H1 (cell line): ENCODE results near the gene FAM228B.

Experiments
- BCL11A ChIP-seq, 2 experiments: IDR thresholded peaks; one replicate each; pipeline ENCODE4 v1.6.1; 2011; ENCODE audit warnings: low read depth in 2 of 2, low read length in 2 of 2, mild to moderate bottlenecking in 2 of 2
- CEBPB ChIP-seq: IDR thresholded peaks from 2 replicates; pipeline ENCODE4 v1.6.1; 2012; ENCODE audit warnings: low read depth, low read length
- CTCF ChIP-seq, 3 experiments: IDR thresholded peaks; 1 replicate in 2 of 3; 2 replicates in 1 of 3; pipeline versions ENCODE4 v1.5.1 to v1.6.1; 2011; ENCODE audit warnings: low read length in 3 of 3, mild to moderate bottlenecking in 3 of 3, inconsistent platforms in 2 of 3, low read depth in 1 of 3, moderate library complexity in 1 of 3; ENCODE audit not compliant: insufficient read depth in 1 of 3; ENCODE audit errors: control extremely low read depth in 1 of 3
- EP300 ChIP-seq, 2 experiments: IDR thresholded peaks; 1 replicate in 1 of 2; 2 replicates in 1 of 2; pipeline ENCODE4 v1.6.1; 2011 to 2012; ENCODE audit warnings: low read depth in 2 of 2, low read length in 2 of 2, mild to moderate bottlenecking in 2 of 2, borderline replicate concordance in 1 of 2, inconsistent platforms in 1 of 2, moderate library complexity in 1 of 2
- HDAC2 ChIP-seq, 2 experiments: fragments of 300-600 bp in 1 of 2; sonication (generic) in 1 of 2; IDR thresholded peaks; 2 replicates each; pipeline ENCODE4 v1.6.1; 2011 to 2012; ENCODE audit warnings: low read depth in 2 of 2, low read length in 2 of 2, mild to moderate bottlenecking in 2 of 2, moderate library complexity in 2 of 2, borderline replicate concordance in 1 of 2, inconsistent platforms in 1 of 2
- POLR2AphosphoS5 ChIP-seq: IDR thresholded peaks from 2 replicates; pipeline ENCODE4 v1.6.1; 2011; ENCODE audit warnings: low read depth, low read length
- SP2 ChIP-seq: IDR thresholded peaks from 2 replicates; pipeline ENCODE4 v1.6.1; 2012; ENCODE audit warnings: mild to moderate bottlenecking, low read length, inconsistent platforms

GRCh38 chr2:24183366-24184069 is 60.2 kb downstream of the FAM228B start:
- TF ChIP-seq EP300 (IDR thresholded peaks at IDR 0.05; ENCODE audit: borderline replicate concordance in 1 of 2, low read depth in 2 of 2, low read length in 2 of 2) (no peak), SP2 (no peak), CEBPB (no peak), POLR2AphosphoS5 (no peak), HDAC2 (IDR thresholded peaks at IDR 0.05; ENCODE audit: borderline replicate concordance in 1 of 2, low read depth in 2 of 2, low read length in 2 of 2) (no peak), BCL11A (IDR thresholded peaks at IDR 0.05; ENCODE audit: low read depth in 2 of 2, low read length in 2 of 2) (no peak), CTCF (IDR thresholded peaks at IDR 0.05; ENCODE audit: control extremely low read depth in 1 of 3, insufficient read depth in 1 of 3, low read depth in 1 of 3, low read length in 3 of 3) (no peak)
